OCI-LY1 (cell line): ENCODE data around the gene OR5I1.

ENCODE experiments used
- CTCF ChIP-seq: fragments of 200-600 bp; sonication (generic), shearing (Covaris generic); IDR thresholded peaks from 2 replicates; pipeline ENCODE4 v1.5.1; 2017; ENCODE audit warnings: mild to moderate bottlenecking, antibody characterized with exemption, low read length, moderate library complexity, mixed read lengths
- EZH2 ChIP-seq: fragments of 200-600 bp; sonication (generic), shearing (Covaris generic); IDR thresholded peaks from 2 replicates; pipeline ENCODE4 v1.8.0; 2017; ENCODE audit warnings: borderline replicate concordance, mixed run types, mild to moderate bottlenecking, antibody characterized with exemption, low read length, moderate library complexity, mixed read lengths

GRCh38 chr11:55967914-55968313 is 31.7 kb upstream of the OR5I1 start:
- TF ChIP-seq CTCF (no peak), EZH2 (no peak)
